Measurements from ENCODE around the gene MAPT.

MAPT gene

DNA sequence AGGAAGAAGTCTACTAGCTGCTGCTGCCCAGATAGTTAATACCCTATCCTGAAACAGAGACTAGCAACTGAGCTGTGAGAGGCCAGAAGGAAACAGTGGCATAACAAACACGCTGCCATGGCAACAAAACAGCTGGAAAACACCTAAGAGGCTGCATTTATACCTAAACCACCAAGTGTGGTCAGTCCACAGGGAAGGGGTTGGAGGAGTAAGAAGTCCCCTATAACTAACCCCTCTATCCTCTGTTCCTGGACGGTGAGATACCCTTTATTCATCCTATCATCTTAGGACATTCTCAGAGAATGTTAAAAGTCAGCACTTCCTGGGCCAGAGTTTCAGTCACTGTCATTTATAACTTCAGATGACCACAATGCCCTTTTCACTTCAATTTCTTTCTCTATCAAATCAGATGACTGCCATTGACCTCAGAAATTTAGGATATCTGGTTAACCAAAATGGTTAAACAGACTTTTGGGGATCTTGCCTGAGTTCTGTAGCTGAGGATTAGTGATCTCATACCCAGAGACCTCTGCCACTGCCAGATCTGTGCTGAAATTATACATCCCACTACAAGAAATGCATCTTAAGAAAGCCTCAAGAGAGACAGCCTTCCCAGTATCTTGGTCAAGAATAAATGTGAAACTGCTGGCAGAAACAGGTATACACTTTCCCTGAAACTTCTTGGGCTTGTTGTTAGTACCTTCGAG, 140.9 kb downstream of the MAPT start:
- Histone ChIP-seq H3K4me3 (ENCODE audit: low read depth, low read length) (no peak overlapping the region), H3K36me3 (peaks cover 98% of the 10 kb centered on the region), H3K4me1 (no peaks in the 10 kb centered on the region; the same call in 1 of the 2 replicates), H3K9me3 (no peaks in the 10 kb centered on the region), H3K27me3 (no peaks in the 10 kb centered on the region)
- TF ChIP-seq, protein P1, sequence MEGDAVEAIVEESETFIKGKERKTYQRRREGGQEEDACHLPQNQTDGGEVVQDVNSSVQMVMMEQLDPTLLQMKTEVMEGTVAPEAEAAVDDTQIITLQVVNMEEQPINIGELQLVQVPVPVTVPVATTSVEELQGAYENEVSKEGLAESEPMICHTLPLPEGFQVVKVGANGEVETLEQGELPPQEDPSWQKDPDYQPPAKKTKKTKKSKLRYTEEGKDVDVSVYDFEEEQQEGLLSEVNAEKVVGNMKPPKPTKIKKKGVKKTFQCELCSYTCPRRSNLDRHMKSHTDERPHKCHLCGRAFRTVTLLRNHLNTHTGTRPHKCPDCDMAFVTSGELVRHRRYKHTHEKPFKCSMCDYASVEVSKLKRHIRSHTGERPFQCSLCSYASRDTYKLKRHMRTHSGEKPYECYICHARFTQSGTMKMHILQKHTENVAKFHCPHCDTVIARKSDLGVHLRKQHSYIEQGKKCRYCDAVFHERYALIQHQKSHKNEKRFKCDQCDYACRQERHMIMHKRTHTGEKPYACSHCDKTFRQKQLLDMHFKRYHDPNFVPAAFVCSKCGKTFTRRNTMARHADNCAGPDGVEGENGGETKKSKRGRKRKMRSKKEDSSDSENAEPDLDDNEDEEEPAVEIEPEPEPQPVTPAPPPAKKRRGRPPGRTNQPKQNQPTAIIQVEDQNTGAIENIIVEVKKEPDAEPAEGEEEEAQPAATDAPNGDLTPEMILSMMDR (IDR thresholded peaks at IDR 0.05; ENCODE audit: low read depth, low read length) = no peak
- DNase-seq = no peak

DNA sequence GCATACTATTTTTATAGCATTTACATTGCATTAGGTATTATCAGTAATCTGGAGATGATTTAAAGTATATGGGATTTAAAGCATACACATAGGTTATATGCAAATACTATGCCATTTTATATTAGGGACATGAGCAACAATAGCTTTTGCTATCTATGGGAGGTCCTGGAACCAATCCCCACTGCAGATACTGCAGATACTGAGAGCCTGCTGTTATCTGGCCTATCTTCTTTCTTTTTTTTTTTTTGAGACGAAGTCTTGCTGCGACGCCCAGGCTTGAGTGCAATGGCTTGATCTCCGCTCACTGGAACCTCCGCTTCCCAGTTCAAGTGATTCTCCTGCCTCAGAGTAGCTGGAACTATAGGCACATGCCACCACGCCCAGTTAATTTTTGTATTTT, 142.1 kb downstream of the MAPT start:
- no peaks in the 10 kb centered on the region for H3K27me3 ChIP-seq
- no peaks in the 10 kb centered on the region for H3K9me3 ChIP-seq
- TF ChIP-seq, protein P1 (IDR thresholded peaks at IDR 0.05; ENCODE audit: low read depth, low read length) = no peak
- peaks cover 92% of the 10 kb centered on the region for H3K36me3 ChIP-seq
- H3K4me1 ChIP-seq = no peaks in the 10 kb centered on the region; the same call in 1 of the 2 replicates
- no peak overlapping the region for H3K4me3 ChIP-seq (ENCODE audit: low read depth, low read length)
- no peak for DNase-seq

DNA sequence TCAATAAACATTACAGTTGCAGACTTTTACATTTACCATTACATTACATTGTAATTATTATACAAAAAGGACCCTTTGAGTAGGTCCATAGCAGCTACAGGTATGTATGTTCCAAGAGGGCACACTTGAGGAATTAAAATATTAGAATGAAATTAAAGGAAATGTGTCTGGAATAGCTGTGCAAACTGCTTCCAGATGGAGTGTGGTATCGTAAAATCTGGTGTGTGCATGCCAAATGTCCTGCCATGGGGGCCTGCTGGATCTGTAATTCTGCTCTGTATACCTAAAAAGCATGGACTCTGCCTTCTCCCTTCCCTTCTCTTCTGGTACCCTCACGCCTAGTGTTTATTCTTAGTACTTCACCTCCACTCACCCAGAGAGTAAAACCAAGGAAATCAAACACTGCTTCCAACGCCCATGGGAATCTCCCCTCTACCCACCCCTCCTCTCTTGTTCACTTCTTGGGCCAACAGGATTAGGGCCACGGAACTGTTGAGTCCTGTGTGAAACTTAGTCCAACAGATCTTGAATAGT, 143.4 kb downstream of the MAPT start:
- no peak for DNase-seq
- peaks cover 90% of the 10 kb centered on the region for H3K36me3 ChIP-seq

DNA sequence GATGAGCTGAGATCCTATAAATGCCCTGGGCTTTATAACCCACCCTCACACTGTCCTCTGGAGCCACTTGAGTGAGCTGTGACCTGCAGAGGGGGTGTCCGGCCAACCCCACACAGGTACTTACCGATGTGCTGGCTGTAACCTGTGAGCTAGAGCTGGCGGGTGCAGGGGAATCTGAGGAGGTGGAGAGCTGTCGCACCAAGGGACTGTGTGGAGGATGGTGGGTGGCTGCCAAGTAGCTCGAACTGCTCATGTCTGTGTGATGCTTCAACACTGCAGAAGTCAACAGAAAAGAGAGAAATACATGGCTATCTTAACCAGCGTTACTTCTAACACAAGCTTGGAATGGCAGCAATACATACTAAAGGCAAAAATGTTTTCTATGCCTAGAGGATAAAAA, 144.1 kb downstream of the MAPT start:
- Histone ChIP-seq H3K9me3 (no peaks in the 10 kb centered on the region), H3K27me3 (no peaks in the 10 kb centered on the region), H3K36me3 (peaks cover 90% of the 10 kb centered on the region), H3K4me3 (ENCODE audit: low read depth, low read length) (no peak overlapping the region), H3K4me1 (no peaks in the 10 kb centered on the region; the same call in 1 of the 2 replicates)
- TF ChIP-seq, protein P1 (IDR thresholded peaks at IDR 0.05; ENCODE audit: low read depth, low read length) = no peak
- DNase-seq = no peak

More for the DNA sequence above, 143.4 kb downstream of the MAPT start:
- TF ChIP-seq, protein P1 (IDR thresholded peaks at IDR 0.05; ENCODE audit: low read depth, low read length) = no peak
- no peaks in the 10 kb centered on the region; the same call in 1 of the 2 replicates for H3K4me1 ChIP-seq
- no peak overlapping the region for H3K4me3 ChIP-seq (ENCODE audit: low read depth, low read length)
- H3K9me3 ChIP-seq = no peaks in the 10 kb centered on the region
- H3K27me3 ChIP-seq = no peaks in the 10 kb centered on the region

DNA sequence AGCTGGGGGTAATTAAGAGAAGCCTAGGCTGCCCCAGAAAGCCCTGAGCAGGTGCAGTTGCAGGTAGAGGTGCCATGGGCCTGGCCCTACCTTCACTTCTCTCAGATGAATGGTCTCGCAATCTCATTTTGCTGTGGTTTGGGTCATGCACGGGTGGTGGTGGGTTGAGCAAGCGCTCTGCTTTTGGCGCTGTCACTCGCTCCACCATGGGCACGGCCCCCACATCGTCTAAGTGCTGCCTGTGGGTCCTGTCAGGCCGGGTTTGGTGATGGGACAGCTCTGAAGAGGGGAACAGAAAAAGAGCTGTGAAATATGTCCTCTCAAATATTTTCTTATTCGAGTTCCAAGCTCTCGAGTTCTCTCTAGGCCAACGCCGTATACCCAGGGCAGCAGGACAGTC, 144.6 kb downstream of the MAPT start:
- H3K9me3 ChIP-seq = no peaks in the 10 kb centered on the region
- no peak overlapping the region for H3K4me3 ChIP-seq (ENCODE audit: low read depth, low read length)
- peaks cover 90% of the 10 kb centered on the region for H3K36me3 ChIP-seq
- H3K27me3 ChIP-seq = no peaks in the 10 kb centered on the region
- TF ChIP-seq, protein P1 (IDR thresholded peaks at IDR 0.05; ENCODE audit: low read depth, low read length) = no peak
- DNase-seq = no peak
- no peaks in the 10 kb centered on the region; the same call in 1 of the 2 replicates for H3K4me1 ChIP-seq

DNA sequence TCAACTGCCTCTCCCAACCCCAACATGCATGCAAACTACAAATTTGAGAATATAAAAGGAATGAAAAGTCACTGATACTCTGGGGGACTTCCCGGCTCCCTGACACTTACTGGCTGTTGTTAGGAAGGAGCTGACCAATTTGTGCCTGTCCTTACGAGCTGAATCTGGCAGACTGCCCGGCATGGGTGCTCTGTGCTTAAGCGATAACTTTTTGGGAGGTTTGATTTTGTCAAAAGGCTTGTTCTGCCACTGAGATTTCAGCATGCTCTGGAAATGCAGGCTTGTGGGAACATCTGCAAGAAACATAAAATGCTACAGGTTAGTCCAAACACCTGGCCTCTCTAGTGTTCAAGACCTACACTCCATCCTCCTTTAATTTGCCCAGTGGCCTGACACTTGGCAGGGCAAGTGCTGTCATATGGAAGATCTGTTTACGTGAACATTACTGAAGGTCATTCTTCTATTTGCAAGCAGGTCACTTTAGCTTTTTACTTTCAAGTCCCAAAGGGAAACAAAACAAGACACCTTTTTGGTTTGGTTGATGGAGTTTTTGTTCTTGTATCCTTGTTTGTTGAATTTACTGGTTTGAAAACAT, 145.3 kb downstream of the MAPT start:
- Histone ChIP-seq H3K4me3 (ENCODE audit: low read depth, low read length) (no peak overlapping the region), H3K4me1 (no peaks in the 10 kb centered on the region; the same call in 1 of the 2 replicates), H3K27me3 (no peaks in the 10 kb centered on the region), H3K36me3 (peaks cover 86% of the 10 kb centered on the region), H3K9me3 (no peaks in the 10 kb centered on the region)
- TF ChIP-seq, protein P1 (IDR thresholded peaks at IDR 0.05; ENCODE audit: low read depth, low read length) = no peak
- DNase-seq = no peak
